GM12873 (cell line): ENCODE results near the gene KPNA6.

Source experiments
- CTCF ChIP-seq: IDR thresholded peaks from 2 replicates; pipeline ENCODE4 v1.5.1; 2012; ENCODE audit warnings: low read depth, mild to moderate bottlenecking, moderate library complexity, low read length, control low read depth; ENCODE audit not compliant: insufficient read depth; ENCODE audit errors: missing control alignments

KPNA6 gene

GRCh38 chr1:32107742-32108661 lies at the start of gene KPNA6:
TSS of gene KPNA6 (plus strand) at chr1:32108056. CDS start at chr1:32108131, 75 bp downstream.
- no peak for TF ChIP-seq CTCF

GRCh38 chr1:32060914-32061313 lies 46.9 kb upstream of the KPNA6 start:
- no peak for TF ChIP-seq CTCF

- no peak for TF ChIP-seq CTCF
These were observed 45.0 kb upstream of the KPNA6 start for GRCh38 chr1:32062867-32063230.

- peak; percentile 60 for TF ChIP-seq CTCF
These were observed 44.6 kb upstream of the KPNA6 start for GRCh38 chr1:32063261-32063681.

GRCh38 chr1:32066489-32066873 lies 41.4 kb upstream of the KPNA6 start:
- TF ChIP-seq CTCF: no peak

- TF ChIP-seq CTCF: no peak
These were observed 38.8 kb upstream of the KPNA6 start for GRCh38 chr1:32068957-32069588.
